ENCODE results near the gene HS1BP3.

GRCh38 chr2:20572221-20572620 lies 78.7 kb downstream of the HS1BP3 start:
- TF ChIP-seq POLR2A (IDR thresholded peaks at IDR 0.05; ENCODE audit: low read length) = no peak
- TF ChIP-seq CTCF (IDR thresholded peaks at IDR 0.05) = no peak
- no peak for TF ChIP-seq FOSL2 (IDR thresholded peaks at IDR 0.05)
- no peak for TF ChIP-seq FOSL2 (CRISPR knock-in tag; IDR thresholded peaks at IDR 0.05)
- TF ChIP-seq RCOR1 (IDR thresholded peaks at IDR 0.05; ENCODE audit: low read depth, low read length) = no peak
- no peak for TF ChIP-seq CHD2 (IDR thresholded peaks at IDR 0.05; ENCODE audit: low read length, partially characterized antibody)
- TF ChIP-seq RAD21 (conservative IDR thresholded peaks at IDR 0.05 in 1 of 2, IDR thresholded peaks at IDR 0.05 in 1 of 2) = no peak
- no peak for TF ChIP-seq EP300 (IDR thresholded peaks at IDR 0.05)

Data from A549 (cell line).